Left renal cortex interstitium (tissue), 4 donors: ENCODE results near the gene GLCCI1. TPM values are rescaled to one million over a fixed set of nuclear protein-coding genes. Genes with fewer than 3 reads are reported as not detected.
"Not testable (repeated sequence)": the region's sequence is repeated elsewhere in the genome, so short reads cannot be mapped to it uniquely, and the experiment has no call there.

Experiments
- DNase-seq, 4 donors: peaks; one replicate each; pipeline ENCODE4 v3.0.0-alpha.2; 2013; ENCODE audit warnings: low read depth in 4 of 4, low spot score in 2 of 4, missing footprints in 1 of 4
- polyA plus RNA-seq, 4 donors: library from polyadenylated mRNA; unstranded; fragments of 120-200 nt; gene quantifications; one replicate each; pipeline ENCODE4 v1.2.1, GENCODE V29; 2013; ENCODE audit not compliant: insufficient read length in 4 of 4

Gene GLCCI1
- polyA plus RNA-seq, 4 donors = 25.9 to 46.5 (median 33.2) TPM

DNA sequence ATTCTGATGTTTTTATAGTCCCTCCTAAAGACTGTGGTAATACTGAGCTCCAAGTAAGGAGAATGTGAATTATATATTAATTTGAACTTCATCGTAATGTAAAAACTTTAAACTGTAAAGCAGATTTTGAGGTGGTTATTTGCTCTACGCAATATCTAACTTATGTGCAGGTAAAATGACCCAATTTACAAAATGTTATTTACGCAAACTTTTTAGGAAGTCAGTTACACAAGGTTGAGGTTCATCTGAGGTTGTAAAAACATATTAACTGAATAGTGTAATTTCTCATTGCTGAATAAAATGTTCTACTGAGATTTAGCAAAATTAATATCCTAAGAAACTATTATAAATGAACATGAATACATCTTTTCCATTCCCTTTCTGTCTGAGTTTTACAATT, 15.8 kb downstream of the GLCCI1 start:
- DNase-seq = no peak

DNA sequence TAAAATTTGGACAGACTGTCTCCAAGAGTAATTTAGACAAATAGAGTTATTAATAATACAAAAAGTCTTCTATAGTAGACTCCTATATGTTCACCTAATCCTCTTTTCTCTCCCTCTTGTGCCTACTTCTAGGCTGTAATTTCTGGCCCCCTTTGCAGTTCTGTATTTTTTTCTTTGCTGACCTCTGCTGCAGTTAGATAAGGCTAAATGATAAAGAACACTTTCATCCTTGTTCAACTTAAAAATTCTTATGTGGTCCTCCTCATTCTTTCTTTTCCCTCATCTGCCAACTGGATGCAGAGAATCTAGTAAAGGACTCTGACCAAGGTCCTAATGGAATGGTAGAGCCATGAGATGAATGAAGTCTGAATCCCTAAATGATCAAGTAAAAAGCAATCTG, 20.1 kb downstream of the GLCCI1 start:
- no peak for DNase-seq

DNA sequence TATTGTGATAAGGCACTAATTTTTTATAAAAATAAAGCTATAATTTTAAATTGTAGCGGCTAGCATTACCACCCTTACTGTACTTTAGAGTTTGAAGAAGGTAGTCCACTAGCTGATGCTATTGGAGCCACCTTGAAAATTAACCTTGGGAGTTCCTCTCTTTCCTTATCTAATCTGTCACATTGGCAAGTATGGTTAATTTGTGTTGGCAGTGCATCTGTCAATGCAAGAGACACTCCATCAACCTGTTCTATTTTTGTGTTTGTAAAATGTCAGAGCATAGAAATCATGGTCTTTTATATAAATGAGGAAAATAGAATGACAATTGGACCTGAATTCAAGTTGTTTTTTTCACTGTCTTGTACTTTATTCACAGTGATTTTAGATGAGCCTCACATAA, 20.5 kb downstream of the GLCCI1 start:
- no peak for DNase-seq

DNA sequence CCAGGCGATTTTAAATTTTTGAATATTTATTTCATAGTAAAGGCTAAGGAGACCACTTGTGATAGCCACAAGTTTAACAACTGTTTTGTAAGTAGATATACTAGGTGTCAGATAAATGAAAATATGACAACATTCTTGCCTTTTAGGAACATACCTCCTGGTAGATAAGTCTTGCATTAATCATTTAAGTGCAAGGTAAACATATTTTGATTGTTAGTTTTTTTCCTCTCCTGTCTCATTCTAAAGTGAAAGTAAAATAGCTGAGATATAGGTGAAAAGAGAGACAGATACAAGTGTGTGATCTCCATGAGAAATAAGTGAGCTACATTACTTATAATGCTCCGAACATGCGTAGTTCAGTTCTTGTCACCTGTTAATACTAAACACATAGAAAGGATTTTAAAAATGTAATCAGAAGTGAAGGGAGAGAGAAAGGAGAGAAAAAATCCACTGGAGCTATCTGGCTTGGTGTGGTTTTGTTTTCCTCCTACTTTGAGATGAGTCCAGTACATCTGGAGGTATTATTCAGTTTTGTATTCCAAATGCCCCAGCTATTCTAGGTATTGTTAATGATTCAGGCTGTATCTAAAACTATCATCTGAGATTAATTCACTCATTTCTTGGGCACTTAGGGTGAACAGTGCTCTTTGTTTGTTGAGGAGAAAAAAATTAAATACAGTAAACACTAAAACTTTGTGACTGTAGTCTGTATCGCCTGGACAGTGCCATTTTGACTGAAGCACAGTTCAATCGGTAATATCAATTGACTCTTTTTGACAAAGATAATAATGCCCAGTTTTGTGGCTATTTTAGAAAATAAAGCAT, 21.2 kb downstream of the GLCCI1 start:
- no peak for DNase-seq

- no peak for DNase-seq
These were observed 21.8 kb downstream of the GLCCI1 start for GRCh38 chr7:7990441-7990761.

GRCh38 chr7:7992506-7992905, 23.9 kb downstream of the GLCCI1 start:
- no peak for DNase-seq

GRCh38 chr7:7995348-7995747, 26.8 kb downstream of the GLCCI1 start:
- DNase-seq = not testable (repeated sequence)

- no peak for DNase-seq
These were observed 28.0 kb downstream of the GLCCI1 start for GRCh38 chr7:7996568-7996967.

GRCh38 chr7:8000315-8000941, 31.8 kb downstream of the GLCCI1 start:
- DNase-seq = no peak

DNA sequence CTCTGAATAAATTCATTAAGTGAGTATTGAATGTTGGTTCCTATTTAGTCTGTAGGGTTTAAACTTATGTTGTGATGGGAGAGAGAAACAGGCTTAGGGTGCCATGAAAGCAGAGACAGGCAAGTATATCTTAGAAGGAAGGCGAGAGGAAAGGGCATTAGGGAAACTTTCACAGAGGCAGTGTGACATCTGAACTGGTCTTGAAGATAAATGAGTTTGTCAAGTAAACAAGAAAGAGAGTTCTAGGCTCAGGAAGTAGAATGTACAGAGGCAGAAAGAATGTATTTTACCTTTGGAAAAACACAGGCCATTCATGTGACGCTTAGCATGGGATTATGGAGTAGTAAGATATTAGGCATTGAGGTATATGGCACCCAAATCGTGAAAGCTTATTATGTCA, 34.5 kb downstream of the GLCCI1 start:
- no peak for DNase-seq

DNA sequence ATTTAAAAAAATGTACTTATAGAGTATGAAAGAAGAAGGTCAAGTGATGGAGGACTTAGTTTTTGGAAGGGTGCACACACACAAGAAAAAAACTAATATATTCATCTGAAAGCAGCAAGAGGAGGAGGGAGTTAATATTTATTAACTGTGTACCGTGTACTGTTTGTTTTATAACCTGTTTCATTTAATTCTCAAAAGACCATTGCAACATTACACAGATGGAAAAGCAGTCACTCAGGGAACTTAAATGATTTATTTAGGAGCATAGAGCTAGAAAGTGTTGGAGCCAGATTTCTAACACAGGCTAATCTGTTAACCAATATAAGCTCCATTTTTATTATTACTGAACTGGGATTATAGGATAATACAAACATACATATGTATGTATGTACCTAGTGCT, 36.7 kb downstream of the GLCCI1 start:
- no peak for DNase-seq

GRCh38 chr7:8014399-8014798, 45.8 kb downstream of the GLCCI1 start:
- DNase-seq = no peak

GRCh38 chr7:8015100-8015745, 46.6 kb downstream of the GLCCI1 start:
- DNase-seq = no peak

GRCh38 chr7:8015746-8016120, 47.1 kb downstream of the GLCCI1 start:
- no peak for DNase-seq

GRCh38 chr7:8017423-8017822, 48.8 kb downstream of the GLCCI1 start:
- DNase-seq = no peak

DNA sequence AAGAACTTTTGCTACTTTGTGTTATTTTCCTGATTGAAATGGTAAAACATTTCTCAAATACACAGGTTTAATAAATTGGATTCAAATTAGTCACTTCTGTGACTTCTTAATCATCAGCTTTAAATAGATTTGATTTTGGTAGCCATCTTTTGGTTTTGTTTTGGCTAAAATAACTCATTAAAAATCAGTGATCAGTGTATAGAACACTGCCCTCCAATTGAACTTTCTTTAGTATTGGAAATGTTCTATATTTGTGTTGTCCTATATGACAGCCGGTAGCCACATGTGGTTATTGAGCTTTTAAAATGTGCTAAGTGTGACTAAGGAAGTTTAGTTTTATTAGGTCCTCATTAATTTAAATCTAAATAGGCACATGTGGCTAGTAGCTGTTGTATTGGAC, 50.4 kb downstream of the GLCCI1 start:
- DNase-seq = no peak

DNA sequence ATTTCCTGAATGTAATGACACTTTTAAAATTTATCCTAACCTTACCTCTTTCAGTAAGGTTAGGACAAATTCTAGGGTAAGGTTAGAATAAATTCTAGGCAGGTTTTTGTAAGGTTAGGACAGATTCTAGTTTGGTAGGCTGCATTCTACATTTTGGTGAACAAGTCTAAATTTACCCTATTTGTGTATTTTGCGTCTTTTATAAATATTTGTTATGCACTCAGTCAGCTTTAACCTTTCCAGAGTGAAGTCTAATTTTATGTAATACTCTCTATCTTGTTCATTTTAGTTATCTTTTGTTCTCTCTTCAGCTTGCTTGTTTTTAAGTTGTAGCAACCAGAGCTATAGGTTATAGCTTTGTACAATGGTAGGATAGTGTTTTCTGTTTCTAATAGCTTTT, 54.0 kb downstream of the GLCCI1 start:
- no peak for DNase-seq

- DNase-seq = no peak
These were observed 66.6 kb downstream of the GLCCI1 start for GRCh38 chr7:8035192-8035591.

- no peak for DNase-seq
These were observed 67.3 kb downstream of the GLCCI1 start for GRCh38 chr7:8035647-8036518.

DNA sequence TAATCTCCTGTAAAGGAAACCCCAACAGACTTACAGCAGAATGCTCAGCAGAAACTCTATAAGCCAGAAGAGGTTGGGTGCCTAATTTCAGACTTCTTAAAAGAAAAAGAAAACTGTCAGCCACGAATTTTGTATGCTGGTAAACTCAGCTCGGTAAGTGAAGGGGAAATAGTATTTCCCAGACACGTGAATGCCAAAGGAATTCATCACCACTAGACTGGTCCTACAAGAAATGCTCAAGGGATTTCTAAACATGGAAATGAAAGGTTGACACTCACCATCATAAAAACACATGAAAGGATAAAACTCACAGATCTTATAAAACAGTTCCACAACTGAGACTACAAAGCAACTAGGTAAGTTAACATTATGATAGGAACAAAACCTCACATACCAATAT, 68.6 kb downstream of the GLCCI1 start:
- DNase-seq = no peak

DNA sequence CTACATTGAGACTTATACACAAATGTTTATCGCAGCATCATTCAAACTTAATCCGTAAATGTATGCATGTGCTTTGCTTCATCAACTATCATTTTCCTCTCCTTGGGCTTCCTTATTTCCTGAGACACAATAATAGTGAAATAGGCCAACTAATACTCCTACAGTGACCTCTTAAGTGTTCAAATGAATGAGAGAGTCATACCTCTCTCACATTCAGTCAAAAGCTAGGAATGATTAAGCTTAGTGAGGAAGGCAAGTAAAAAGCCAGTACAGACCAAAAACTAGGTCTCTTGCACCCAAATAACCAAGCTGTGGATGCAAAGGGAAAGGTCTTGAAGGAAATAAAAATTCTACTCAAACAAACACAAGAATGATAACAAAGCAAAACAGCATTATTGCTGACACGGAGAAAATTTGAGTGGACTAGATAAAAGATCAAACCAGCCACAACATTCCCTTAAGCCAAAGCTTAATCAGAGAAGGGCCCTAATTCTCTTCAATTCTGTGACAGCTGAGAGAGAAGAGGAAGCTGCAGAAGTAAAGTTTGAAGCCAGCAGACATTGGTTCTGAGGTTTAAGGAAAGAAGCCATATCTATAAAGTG, 72.3 kb downstream of the GLCCI1 start:
- DNase-seq = no peak
